Mesendoderm (in vitro differentiated cells): ENCODE results near the gene PCED1A.

ENCODE experiments used
- DNase-seq: peaks from one replicate; pipeline ENCODE4 v3.0.0; 2013
- H2AK5ac ChIP-seq: 2 replicates; pipeline ENCODE4 v1.6.1; 2013; ENCODE audit warnings: low read length, inconsistent platforms
- H2BK120ac ChIP-seq: 2 replicates; pipeline ENCODE4 v1.6.1; 2013; ENCODE audit warnings: low read depth, mild to moderate bottlenecking, low read length, moderate library complexity, mixed read lengths
- H2BK15ac ChIP-seq: replicated peaks from 2 replicates; pipeline ENCODE4 v1.6.1; 2013; ENCODE audit warnings: low read depth, mild to moderate bottlenecking, moderate library complexity
- H2BK5ac ChIP-seq: 2 replicates; pipeline ENCODE4 v1.6.1; 2013; ENCODE audit warnings: low read length, inconsistent platforms
- H3K18ac ChIP-seq: 2 replicates; pipeline ENCODE4 v1.6.1; 2013; ENCODE audit warnings: mild to moderate bottlenecking, low read length, mixed read lengths
- H3K23ac ChIP-seq: one replicate; pipeline ENCODE4 v1.6.1; 2013; ENCODE audit warnings: low read length
- H3K27ac ChIP-seq: 2 replicates; pipeline ENCODE4 v1.5.1; 2013; ENCODE audit warnings: low read depth, mild to moderate bottlenecking, inconsistent platforms, low read length, moderate library complexity
- H3K27me3 ChIP-seq: 2 replicates; pipeline ENCODE4 v1.6.1; 2013; ENCODE audit warnings: low read length, control low read depth, mild to moderate bottlenecking, inconsistent platforms; ENCODE audit not compliant: insufficient read depth, poor library complexity
- H3K36me3 ChIP-seq: 2 replicates; pipeline ENCODE4 v1.6.1; 2013; ENCODE audit warnings: low read length, inconsistent platforms; ENCODE audit not compliant: control insufficient read depth, insufficient read depth
- H3K4ac ChIP-seq: one replicate; pipeline ENCODE4 v1.6.1; 2013; ENCODE audit warnings: low read depth, mild to moderate bottlenecking, low read length, moderate library complexity
- H3K4me1 ChIP-seq: 2 replicates; pipeline ENCODE4 v1.6.1; 2013; ENCODE audit warnings: low read depth, low read length, inconsistent platforms; ENCODE audit not compliant: control insufficient read depth
- H3K4me2 ChIP-seq: 2 replicates; pipeline ENCODE4 v1.6.1; 2013; ENCODE audit warnings: low read length
- H3K4me3 ChIP-seq: 2 replicates; pipeline ENCODE4 v1.5.1; 2013; ENCODE audit warnings: mild to moderate bottlenecking, low read length
- H3K56ac ChIP-seq: one replicate; pipeline ENCODE4 v1.6.1; 2013; ENCODE audit warnings: low read length
- H3K79me1 ChIP-seq: 2 replicates; pipeline ENCODE4 v1.6.1; 2013; ENCODE audit warnings: low read length, inconsistent platforms
- H3K79me2 ChIP-seq: 2 replicates; pipeline ENCODE4 v1.6.1; 2013; ENCODE audit warnings: mild to moderate bottlenecking, low read length; ENCODE audit not compliant: control insufficient read depth, insufficient read depth
- H3K9ac ChIP-seq: 2 replicates; pipeline ENCODE4 v1.6.1; 2013; ENCODE audit warnings: low read length, inconsistent platforms
- H4K5ac ChIP-seq: one replicate; pipeline ENCODE4 v1.6.1; 2013; ENCODE audit warnings: low read length
- H4K8ac ChIP-seq: one replicate; pipeline ENCODE4 v1.6.1; 2013; ENCODE audit warnings: low read depth, mild to moderate bottlenecking, control low read depth, low read length, moderate library complexity
- WGBS: extraction: QIAGEN DNeasy Blood & Tissue Kit; methylation state at CpG from one replicate; pipeline ENCODE4 v1.1.7; 2013; ENCODE audit warnings: low lambda C conversion rate, missing lambda C conversion rate; ENCODE audit not compliant: insufficient coverage; ENCODE audit errors: extremely low coverage; 5-methylcytosine and 5-hydroxymethylcytosine counted together

Gene PCED1A

GRCh38 chr20:2820896-2821869 lies 19.3 kb downstream of the PCED1A start:
- H3K36me3 ChIP-seq, result no peaks in the 10 kb centered on the region
- H3K4ac ChIP-seq, result no peak overlapping the region
- H2BK120ac ChIP-seq, result no peak overlapping the region
- H3K18ac ChIP-seq, result no peak overlapping the region
- no peak overlapping the region for H3K4me2 ChIP-seq
- no peak overlapping the region for H3K4me3 ChIP-seq
- H3K27me3 ChIP-seq, result peaks cover 15% of the 10 kb centered on the region
- H2AK5ac ChIP-seq, result no peak overlapping the region
- DNase-seq, result peak; percentile 39
- H2BK15ac ChIP-seq, result no peak overlapping the region
- H2BK5ac ChIP-seq, result no peak overlapping the region
- no peaks in the 10 kb centered on the region for H3K79me1 ChIP-seq
- no peak overlapping the region for H3K27ac ChIP-seq
- H3K9ac ChIP-seq, result no peak overlapping the region
- H3K79me2 ChIP-seq, result no peaks in the 10 kb centered on the region
- H3K4me1 ChIP-seq, result no peaks in the 10 kb centered on the region
- no peak overlapping the region for H4K8ac ChIP-seq
- H3K56ac ChIP-seq, result no peak overlapping the region
- WGBS, result no CpG with 5 or more reads among the region's 68 CpGs
- H4K5ac ChIP-seq, result no peak overlapping the region
- no peak overlapping the region for H3K23ac ChIP-seq

- Histone ChIP-seq H4K8ac (no peak overlapping the region), H3K56ac (no peak overlapping the region), H3K23ac (no peak overlapping the region), H3K4ac (no peak overlapping the region), H2BK5ac (no peak overlapping the region), H3K36me3 (no peaks in the 10 kb centered on the region), H3K79me2 (no peaks in the 10 kb centered on the region), H2BK15ac (no peak overlapping the region), H3K4me3 (no peak overlapping the region), H2BK120ac (no peak overlapping the region), H3K27me3 (peaks cover 15% of the 10 kb centered on the region), H3K79me1 (no peaks in the 10 kb centered on the region), H4K5ac (no peak overlapping the region), H3K18ac (no peak overlapping the region), H3K4me2 (peak overlapping the region; percentile 2), H3K4me1 (no peaks in the 10 kb centered on the region), H3K27ac (no peak overlapping the region), H2AK5ac (no peak overlapping the region), H3K9ac (no peak overlapping the region)
- DNase-seq, result peak; percentile 59
- no CpG with 5 or more reads among the region's 32 CpGs for WGBS
Measured at GRCh38 chr20:2820084-2820895, 20.2 kb downstream of the PCED1A start.

GRCh38 chr20:2817891-2818595 lies 22.4 kb downstream of the PCED1A start:
- Histone ChIP-seq H2AK5ac (no peak overlapping the region), H3K9ac (no peak overlapping the region), H3K56ac (no peak overlapping the region), H2BK5ac (no peak overlapping the region), H3K79me1 (no peaks in the 10 kb centered on the region), H3K23ac (no peak overlapping the region), H4K8ac (no peak overlapping the region), H3K4me3 (no peak overlapping the region), H3K4me2 (no peak overlapping the region), H3K27me3 (peaks cover 15% of the 10 kb centered on the region), H2BK120ac (no peak overlapping the region), H3K79me2 (no peaks in the 10 kb centered on the region), H3K4ac (no peak overlapping the region), H3K27ac (no peak overlapping the region), H3K18ac (no peak overlapping the region), H2BK15ac (no peak overlapping the region), H3K36me3 (no peaks in the 10 kb centered on the region), H3K4me1 (no peaks in the 10 kb centered on the region), H4K5ac (no peak overlapping the region)
- DNase-seq, result no peak
- WGBS, result no CpG with 5 or more reads among the region's 7 CpGs

DNA sequence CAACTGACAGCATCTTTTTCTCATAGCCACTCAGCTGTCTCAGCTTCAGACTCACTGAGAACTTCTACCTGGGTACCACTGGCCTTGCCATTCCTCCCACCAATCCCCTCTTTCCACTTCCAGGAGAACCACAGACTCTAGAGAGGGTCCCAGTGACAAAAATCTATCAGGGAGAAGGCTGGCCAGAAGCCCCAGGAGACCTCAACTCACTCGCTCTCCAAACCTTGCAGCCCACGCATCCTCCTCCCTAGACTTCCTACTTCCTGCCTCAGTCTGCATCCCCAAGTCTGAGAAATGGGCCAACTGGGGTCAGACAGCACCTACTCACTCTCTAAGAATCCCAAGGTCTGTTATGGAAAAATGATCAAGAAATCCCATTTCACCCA lies 23.1 kb downstream of the PCED1A start:
- H2BK15ac ChIP-seq, result no peak overlapping the region
- H3K4ac ChIP-seq, result no peak overlapping the region
- H3K79me2 ChIP-seq, result no peaks in the 10 kb centered on the region
- H2BK5ac ChIP-seq, result no peak overlapping the region
- no peak overlapping the region for H2BK120ac ChIP-seq
- no peak overlapping the region for H3K4me2 ChIP-seq
- H3K4me3 ChIP-seq, result no peak overlapping the region
- H3K9ac ChIP-seq, result no peak overlapping the region
- H3K4me1 ChIP-seq, result no peaks in the 10 kb centered on the region
- no peak overlapping the region for H3K18ac ChIP-seq
- H3K36me3 ChIP-seq, result no peaks in the 10 kb centered on the region
- no peak overlapping the region for H3K23ac ChIP-seq
- no peak overlapping the region for H4K8ac ChIP-seq
- peaks cover 15% of the 10 kb centered on the region for H3K27me3 ChIP-seq
- H3K79me1 ChIP-seq, result no peaks in the 10 kb centered on the region
- no CpG with 5 or more reads among the region's 2 CpGs for WGBS
- H4K5ac ChIP-seq, result no peak overlapping the region
- no peak overlapping the region for H3K56ac ChIP-seq
- no peak for DNase-seq
- no peak overlapping the region for H3K27ac ChIP-seq
- no peak overlapping the region for H2AK5ac ChIP-seq

- no peaks in the 10 kb centered on the region for H3K36me3 ChIP-seq
- no peak overlapping the region for H3K4me2 ChIP-seq
- no peak for DNase-seq
- no peak overlapping the region for H3K4me3 ChIP-seq
- H3K23ac ChIP-seq, result no peak overlapping the region
- H3K79me1 ChIP-seq, result no peaks in the 10 kb centered on the region
- no peak overlapping the region for H3K18ac ChIP-seq
- H3K27me3 ChIP-seq, result peaks cover 11% of the 10 kb centered on the region
- H2BK120ac ChIP-seq, result no peak overlapping the region
- no peak overlapping the region for H3K9ac ChIP-seq
- no peaks in the 10 kb centered on the region for H3K79me2 ChIP-seq
- H2AK5ac ChIP-seq, result no peak overlapping the region
- H3K56ac ChIP-seq, result no peak overlapping the region
- no CpG with 5 or more reads among the region's 20 CpGs for WGBS
- H4K8ac ChIP-seq, result no peak overlapping the region
- H3K27ac ChIP-seq, result no peak overlapping the region
- no peaks in the 10 kb centered on the region for H3K4me1 ChIP-seq
- H2BK5ac ChIP-seq, result no peak overlapping the region
- H2BK15ac ChIP-seq, result no peak overlapping the region
- no peak overlapping the region for H3K4ac ChIP-seq
- H4K5ac ChIP-seq, result no peak overlapping the region
Measured at GRCh38 chr20:2816583-2817340, 23.7 kb downstream of the PCED1A start.
